GM23338 (cell line): ENCODE results near the gene AAMDC. TPM values are rescaled to one million over a fixed set of nuclear protein-coding genes. Genes with fewer than 3 reads are reported as not detected.

Source experiments
- ATAC-seq: fragments of 200-7000 bp; cut with Tn5 transposase; 3 replicates; pipeline ENCODE4 v1.9.1; 2020
- DNase-seq: peaks from one replicate; pipeline ENCODE4 v3.0.0-alpha.2; 2015; ENCODE audit warnings: low spot score
- H2AFZ ChIP-seq: fragments of 200-600 bp; sonication (generic); 2 replicates; pipeline ENCODE4 v1.8.0; 2016; ENCODE audit warnings: antibody characterized with exemption, mild to moderate bottlenecking, moderate library complexity
- H3F3A ChIP-seq: fragments of 200-600 bp; sonication (generic); replicated peaks from 2 replicates; pipeline ENCODE4 v1.8.0; 2017; ENCODE audit warnings: antibody characterized with exemption, mixed run types, low read depth
- H3K27ac ChIP-seq: fragments of 200-600 bp; sonication (generic); 2 replicates; pipeline ENCODE4 v1.6.1; 2016; ENCODE audit warnings: low read depth
- H3K27me3 ChIP-seq: fragments of 200-600 bp; sonication (generic); 2 replicates; pipeline ENCODE4 v1.8.0; 2016; ENCODE audit warnings: mild to moderate bottlenecking, mixed run types, moderate library complexity; ENCODE audit not compliant: insufficient read depth
- H3K36me3 ChIP-seq: fragments of 200-600 bp; sonication (generic); 2 replicates; pipeline ENCODE4 v1.8.0; 2016; ENCODE audit warnings: mild to moderate bottlenecking; ENCODE audit not compliant: insufficient read depth
- H3K4me1 ChIP-seq: fragments of 200-600 bp; sonication (generic); 2 replicates; pipeline ENCODE4 v1.8.0; 2016; ENCODE audit warnings: mild to moderate bottlenecking, moderate library complexity; ENCODE audit not compliant: insufficient read depth
- H3K4me2 ChIP-seq: fragments of 200-600 bp; sonication (generic); 2 replicates; pipeline ENCODE4 v1.7.1; 2017; ENCODE audit warnings: mixed run types
- H3K4me3 ChIP-seq: fragments of 200-600 bp; sonication (generic); 2 replicates; pipeline ENCODE4 v1.6.1; 2016; ENCODE audit warnings: mixed run types
- H3K79me2 ChIP-seq: fragments of 200-600 bp; sonication (generic); replicated peaks from 2 replicates; pipeline ENCODE4 v1.8.0; 2017; ENCODE audit warnings: mild to moderate bottlenecking; ENCODE audit not compliant: insufficient read depth
- H3K9me2 ChIP-seq: fragments of 200-600 bp; sonication (generic); 2 replicates; pipeline ENCODE4 v1.8.0; 2017; ENCODE audit not compliant: insufficient read depth
- H4K20me1 ChIP-seq: fragments of 200-600 bp; sonication (generic); replicated peaks from 2 replicates; pipeline ENCODE4 v1.8.0; 2017; ENCODE audit warnings: mild to moderate bottlenecking; ENCODE audit not compliant: insufficient read depth
- H3K27ac Mint-ChIP-seq: 2 replicates; pipeline ENCODE4 v1.8.0; 2020; ENCODE audit warnings: inconsistent platforms, mild to moderate bottlenecking, moderate library complexity, mixed read lengths
- H3K27me3 Mint-ChIP-seq: 3 replicates; pipeline ENCODE4 v1.8.0; 2022; ENCODE audit warnings: low read depth, mild to moderate bottlenecking, moderate library complexity, mixed read lengths, inconsistent platforms; ENCODE audit not compliant: insufficient read depth, poor library complexity
- H3K36me3 Mint-ChIP-seq: 3 replicates; pipeline ENCODE4 v1.8.0; 2021; ENCODE audit warnings: low read depth, mild to moderate bottlenecking, inconsistent platforms, moderate library complexity, mixed read lengths
- H3K4me1 Mint-ChIP-seq: 3 replicates; pipeline ENCODE4 v1.8.0; 2020; ENCODE audit warnings: mild to moderate bottlenecking, inconsistent platforms, mixed read lengths
- H3K4me3 Mint-ChIP-seq: 3 replicates; pipeline ENCODE4 v1.8.0; 2021; ENCODE audit warnings: moderate library complexity, mild to moderate bottlenecking, inconsistent platforms, mixed read lengths
- H3K9me3 Mint-ChIP-seq: 3 replicates; pipeline ENCODE4 v1.8.0; 2020; ENCODE audit warnings: moderate library complexity, mild to moderate bottlenecking, inconsistent platforms, mixed read lengths
- CREB1 ChIP-seq: fragments of 250-450 bp; sonication (Bioruptor Pico); IDR thresholded peaks from 2 replicates; pipeline ENCODE4 v1.5.0; 2020; ENCODE audit warnings: low read depth, mild to moderate bottlenecking, moderate library complexity
- EZH2 ChIP-seq: fragments of 200-600 bp; sonication (generic); IDR thresholded peaks from one replicate; pipeline ENCODE4 v1.8.0; 2017; ENCODE audit warnings: antibody characterized with exemption, mild to moderate bottlenecking, low read depth; ENCODE audit not compliant: unreplicated experiment
- EZH2phosphoT487 ChIP-seq: fragments of 200-600 bp; sonication (generic); IDR thresholded peaks from one replicate; pipeline ENCODE4 v1.8.1; 2018; ENCODE audit warnings: antibody characterized with exemption; ENCODE audit not compliant: unreplicated experiment
- JUNB ChIP-seq: IDR thresholded peaks from one replicate; pipeline ENCODE4 v1.6.1; 2016; ENCODE audit warnings: antibody characterized with exemption; ENCODE audit not compliant: unreplicated experiment
- NANOG ChIP-seq: IDR thresholded peaks from 2 replicates; pipeline ENCODE4 v1.6.1; 2016; ENCODE audit warnings: antibody characterized with exemption, borderline replicate concordance
- POLR2AphosphoS5 ChIP-seq: IDR thresholded peaks from 2 replicates; pipeline ENCODE4 v1.6.1; 2016; ENCODE audit warnings: antibody characterized with exemption, low read depth
- STAT1 ChIP-seq: IDR thresholded peaks from one replicate; pipeline ENCODE4 v1.6.1; 2016; ENCODE audit warnings: antibody characterized with exemption; ENCODE audit not compliant: unreplicated experiment
- ZNF114 ChIP-seq: fragments of 250-450 bp; sonication (Bioruptor Pico); IDR thresholded peaks from 2 replicates; pipeline ENCODE4 v1.5.0; 2020; ENCODE audit warnings: mild to moderate bottlenecking, moderate library complexity
- ZNF331 ChIP-seq: fragments of 250-450 bp; sonication (Bioruptor Pico); IDR thresholded peaks from 2 replicates; pipeline ENCODE4 v1.5.0; 2020; ENCODE audit warnings: low read depth, mild to moderate bottlenecking, moderate library complexity
- long read RNA-seq: library from polyadenylated mRNA; unstranded; transcript quantifications from one replicate; pipeline ENCODE4 v2.0.0, GENCODE V29; 2020; ENCODE audit not compliant: unreplicated experiment
- polyA plus RNA-seq: library from polyadenylated mRNA; unstranded; fragments of >200 nt; fragmentation: Nextera tagmentation; extraction: Ambion mirVana; gene quantifications from 2 replicates; pipeline ENCODE4 v1.2.1, GENCODE V29; 2016
- total RNA-seq: library from RNA; depleted of rRNA; stranded (reverse); fragments of >200 nt; shearing (Covaris generic); gene quantifications from 2 replicates; pipeline ENCODE4 v1.2.3, GENCODE V29; 2014; rRNA removed
- TF ChIP-seq, protein P1 (sequence below): IDR thresholded peaks from one replicate; pipeline ENCODE4 v1.6.1; 2018; ENCODE audit warnings: antibody characterized with exemption; ENCODE audit not compliant: unreplicated experiment
- TF ChIP-seq, protein P2 (sequence below): IDR thresholded peaks from 2 replicates; pipeline ENCODE4 v1.6.1; 2016; ENCODE audit warnings: antibody characterized with exemption
- TF ChIP-seq, protein P3 (sequence below): fragments of 250-450 bp; sonication (Bioruptor Pico); IDR thresholded peaks from 2 replicates; pipeline ENCODE4 v1.5.0; 2020; ENCODE audit warnings: mild to moderate bottlenecking, moderate library complexity
- TF ChIP-seq, protein P4 (sequence below), 2 experiments: fragments of 200-600 bp in 1 of 2; sonication (generic) in 1 of 2; conservative IDR thresholded peaks; 2 replicates each; pipeline versions ENCODE4 v1.5.1 to v1.6.1; 2016 to 2017; ENCODE audit warnings: antibody characterized with exemption in 2 of 2, low read depth in 2 of 2, mild to moderate bottlenecking in 2 of 2, moderate library complexity in 1 of 2

The AAMDC gene
- total RNA-seq (2.3 and 5.3 TPM in 2 replicates), polyA plus RNA-seq (39.1 and 50.2 TPM in 2 replicates)
- long read RNA-seq, transcript AAMDC-202 (4 exons, 531 nt): major isoform, 6 of 14 reads
- long read RNA-seq, partial matches to known transcripts: 0 of 14 reads
- long read RNA-seq, other reads (novel, unspliced or antisense): 6 of 14 reads

DNA sequence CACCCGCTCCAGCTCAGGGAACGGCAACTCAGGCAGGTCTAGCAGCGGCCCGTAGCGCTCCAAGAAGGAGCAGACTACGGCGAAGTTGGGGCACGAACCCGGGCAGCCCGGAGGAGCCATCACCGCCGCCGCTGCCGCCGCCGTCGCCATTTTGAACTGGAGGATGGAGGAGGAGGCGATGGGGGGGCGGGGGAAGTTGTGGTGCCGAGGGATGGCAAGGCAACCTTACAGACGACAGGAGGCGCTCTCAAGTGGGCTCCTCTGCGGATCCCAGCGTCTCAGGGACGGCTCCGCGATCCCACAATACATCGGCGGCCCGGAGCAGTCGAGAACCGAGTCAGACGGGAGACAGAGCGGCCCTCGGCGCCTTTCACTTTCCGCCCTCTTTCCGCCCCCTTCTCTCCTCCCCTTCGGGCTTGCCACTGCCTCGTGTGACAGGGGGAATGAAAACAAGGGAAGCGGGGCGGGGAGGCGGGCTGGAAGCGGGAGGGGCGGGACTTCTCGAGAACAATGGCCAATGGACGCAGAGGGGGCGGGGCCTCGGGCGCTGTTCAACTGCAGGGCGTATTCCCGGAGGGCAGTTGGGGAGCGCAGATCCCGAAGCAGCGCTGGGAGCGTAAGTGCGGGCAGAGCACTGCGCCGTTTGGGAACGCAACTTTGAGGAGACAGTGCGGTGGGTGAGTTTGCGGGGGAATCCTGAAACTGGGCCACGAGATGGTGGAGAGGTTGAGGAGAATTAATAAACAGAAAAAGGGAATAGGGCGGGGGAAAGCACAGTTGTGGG, at the start of gene AAMDC, which contains the start of gene RSF1:
Gene AAMDC, plus strand, starts transcription at position 580 of the 784 bp plus-strand sequence. CDS start 21,353 bp downstream, outside the sequence.
Gene RSF1, minus strand, starts transcription at position 158 of the 784 bp plus-strand sequence. Its CDS starts 8 bp downstream, at position 150.
- peak within 1 kb of the TSS; percentile 87 for H3K4me3 ChIP-seq
- H3F3A ChIP-seq: peaks cover 7% of the 10 kb centered on the region
- H3K4me1 ChIP-seq: peaks cover 29% of the 10 kb centered on the region
- peak within 1 kb of the TSS; percentile 93 for H3K27ac ChIP-seq
- no peaks in the 10 kb centered on the region for H3K9me2 ChIP-seq
- peak within 1 kb of the TSS; percentile 95 for H3K4me2 ChIP-seq
- H3K27ac Mint-ChIP-seq: peak within 1 kb of the TSS; percentile 97
- no peaks in the 10 kb centered on the region for H3K9me3 Mint-ChIP-seq
- peaks cover 31% of the 10 kb centered on the region for H4K20me1 ChIP-seq
- peaks cover 13% of the 10 kb centered on the region for H3K27me3 Mint-ChIP-seq
- TF ChIP-seq, protein P1, sequence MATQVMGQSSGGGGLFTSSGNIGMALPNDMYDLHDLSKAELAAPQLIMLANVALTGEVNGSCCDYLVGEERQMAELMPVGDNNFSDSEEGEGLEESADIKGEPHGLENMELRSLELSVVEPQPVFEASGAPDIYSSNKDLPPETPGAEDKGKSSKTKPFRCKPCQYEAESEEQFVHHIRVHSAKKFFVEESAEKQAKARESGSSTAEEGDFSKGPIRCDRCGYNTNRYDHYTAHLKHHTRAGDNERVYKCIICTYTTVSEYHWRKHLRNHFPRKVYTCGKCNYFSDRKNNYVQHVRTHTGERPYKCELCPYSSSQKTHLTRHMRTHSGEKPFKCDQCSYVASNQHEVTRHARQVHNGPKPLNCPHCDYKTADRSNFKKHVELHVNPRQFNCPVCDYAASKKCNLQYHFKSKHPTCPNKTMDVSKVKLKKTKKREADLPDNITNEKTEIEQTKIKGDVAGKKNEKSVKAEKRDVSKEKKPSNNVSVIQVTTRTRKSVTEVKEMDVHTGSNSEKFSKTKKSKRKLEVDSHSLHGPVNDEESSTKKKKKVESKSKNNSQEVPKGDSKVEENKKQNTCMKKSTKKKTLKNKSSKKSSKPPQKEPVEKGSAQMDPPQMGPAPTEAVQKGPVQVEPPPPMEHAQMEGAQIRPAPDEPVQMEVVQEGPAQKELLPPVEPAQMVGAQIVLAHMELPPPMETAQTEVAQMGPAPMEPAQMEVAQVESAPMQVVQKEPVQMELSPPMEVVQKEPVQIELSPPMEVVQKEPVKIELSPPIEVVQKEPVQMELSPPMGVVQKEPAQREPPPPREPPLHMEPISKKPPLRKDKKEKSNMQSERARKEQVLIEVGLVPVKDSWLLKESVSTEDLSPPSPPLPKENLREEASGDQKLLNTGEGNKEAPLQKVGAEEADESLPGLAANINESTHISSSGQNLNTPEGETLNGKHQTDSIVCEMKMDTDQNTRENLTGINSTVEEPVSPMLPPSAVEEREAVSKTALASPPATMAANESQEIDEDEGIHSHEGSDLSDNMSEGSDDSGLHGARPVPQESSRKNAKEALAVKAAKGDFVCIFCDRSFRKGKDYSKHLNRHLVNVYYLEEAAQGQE: peak; percentile 31
- TF ChIP-seq POLR2AphosphoS5: peak; percentile 89
- TF ChIP-seq, protein P2, sequence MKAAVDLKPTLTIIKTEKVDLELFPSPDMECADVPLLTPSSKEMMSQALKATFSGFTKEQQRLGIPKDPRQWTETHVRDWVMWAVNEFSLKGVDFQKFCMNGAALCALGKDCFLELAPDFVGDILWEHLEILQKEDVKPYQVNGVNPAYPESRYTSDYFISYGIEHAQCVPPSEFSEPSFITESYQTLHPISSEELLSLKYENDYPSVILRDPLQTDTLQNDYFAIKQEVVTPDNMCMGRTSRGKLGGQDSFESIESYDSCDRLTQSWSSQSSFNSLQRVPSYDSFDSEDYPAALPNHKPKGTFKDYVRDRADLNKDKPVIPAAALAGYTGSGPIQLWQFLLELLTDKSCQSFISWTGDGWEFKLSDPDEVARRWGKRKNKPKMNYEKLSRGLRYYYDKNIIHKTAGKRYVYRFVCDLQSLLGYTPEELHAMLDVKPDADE: no peak
- TF ChIP-seq ZNF114: no peak
- TF ChIP-seq CREB1 (CRISPR knock-in tag): no peak
- TF ChIP-seq, protein P3, sequence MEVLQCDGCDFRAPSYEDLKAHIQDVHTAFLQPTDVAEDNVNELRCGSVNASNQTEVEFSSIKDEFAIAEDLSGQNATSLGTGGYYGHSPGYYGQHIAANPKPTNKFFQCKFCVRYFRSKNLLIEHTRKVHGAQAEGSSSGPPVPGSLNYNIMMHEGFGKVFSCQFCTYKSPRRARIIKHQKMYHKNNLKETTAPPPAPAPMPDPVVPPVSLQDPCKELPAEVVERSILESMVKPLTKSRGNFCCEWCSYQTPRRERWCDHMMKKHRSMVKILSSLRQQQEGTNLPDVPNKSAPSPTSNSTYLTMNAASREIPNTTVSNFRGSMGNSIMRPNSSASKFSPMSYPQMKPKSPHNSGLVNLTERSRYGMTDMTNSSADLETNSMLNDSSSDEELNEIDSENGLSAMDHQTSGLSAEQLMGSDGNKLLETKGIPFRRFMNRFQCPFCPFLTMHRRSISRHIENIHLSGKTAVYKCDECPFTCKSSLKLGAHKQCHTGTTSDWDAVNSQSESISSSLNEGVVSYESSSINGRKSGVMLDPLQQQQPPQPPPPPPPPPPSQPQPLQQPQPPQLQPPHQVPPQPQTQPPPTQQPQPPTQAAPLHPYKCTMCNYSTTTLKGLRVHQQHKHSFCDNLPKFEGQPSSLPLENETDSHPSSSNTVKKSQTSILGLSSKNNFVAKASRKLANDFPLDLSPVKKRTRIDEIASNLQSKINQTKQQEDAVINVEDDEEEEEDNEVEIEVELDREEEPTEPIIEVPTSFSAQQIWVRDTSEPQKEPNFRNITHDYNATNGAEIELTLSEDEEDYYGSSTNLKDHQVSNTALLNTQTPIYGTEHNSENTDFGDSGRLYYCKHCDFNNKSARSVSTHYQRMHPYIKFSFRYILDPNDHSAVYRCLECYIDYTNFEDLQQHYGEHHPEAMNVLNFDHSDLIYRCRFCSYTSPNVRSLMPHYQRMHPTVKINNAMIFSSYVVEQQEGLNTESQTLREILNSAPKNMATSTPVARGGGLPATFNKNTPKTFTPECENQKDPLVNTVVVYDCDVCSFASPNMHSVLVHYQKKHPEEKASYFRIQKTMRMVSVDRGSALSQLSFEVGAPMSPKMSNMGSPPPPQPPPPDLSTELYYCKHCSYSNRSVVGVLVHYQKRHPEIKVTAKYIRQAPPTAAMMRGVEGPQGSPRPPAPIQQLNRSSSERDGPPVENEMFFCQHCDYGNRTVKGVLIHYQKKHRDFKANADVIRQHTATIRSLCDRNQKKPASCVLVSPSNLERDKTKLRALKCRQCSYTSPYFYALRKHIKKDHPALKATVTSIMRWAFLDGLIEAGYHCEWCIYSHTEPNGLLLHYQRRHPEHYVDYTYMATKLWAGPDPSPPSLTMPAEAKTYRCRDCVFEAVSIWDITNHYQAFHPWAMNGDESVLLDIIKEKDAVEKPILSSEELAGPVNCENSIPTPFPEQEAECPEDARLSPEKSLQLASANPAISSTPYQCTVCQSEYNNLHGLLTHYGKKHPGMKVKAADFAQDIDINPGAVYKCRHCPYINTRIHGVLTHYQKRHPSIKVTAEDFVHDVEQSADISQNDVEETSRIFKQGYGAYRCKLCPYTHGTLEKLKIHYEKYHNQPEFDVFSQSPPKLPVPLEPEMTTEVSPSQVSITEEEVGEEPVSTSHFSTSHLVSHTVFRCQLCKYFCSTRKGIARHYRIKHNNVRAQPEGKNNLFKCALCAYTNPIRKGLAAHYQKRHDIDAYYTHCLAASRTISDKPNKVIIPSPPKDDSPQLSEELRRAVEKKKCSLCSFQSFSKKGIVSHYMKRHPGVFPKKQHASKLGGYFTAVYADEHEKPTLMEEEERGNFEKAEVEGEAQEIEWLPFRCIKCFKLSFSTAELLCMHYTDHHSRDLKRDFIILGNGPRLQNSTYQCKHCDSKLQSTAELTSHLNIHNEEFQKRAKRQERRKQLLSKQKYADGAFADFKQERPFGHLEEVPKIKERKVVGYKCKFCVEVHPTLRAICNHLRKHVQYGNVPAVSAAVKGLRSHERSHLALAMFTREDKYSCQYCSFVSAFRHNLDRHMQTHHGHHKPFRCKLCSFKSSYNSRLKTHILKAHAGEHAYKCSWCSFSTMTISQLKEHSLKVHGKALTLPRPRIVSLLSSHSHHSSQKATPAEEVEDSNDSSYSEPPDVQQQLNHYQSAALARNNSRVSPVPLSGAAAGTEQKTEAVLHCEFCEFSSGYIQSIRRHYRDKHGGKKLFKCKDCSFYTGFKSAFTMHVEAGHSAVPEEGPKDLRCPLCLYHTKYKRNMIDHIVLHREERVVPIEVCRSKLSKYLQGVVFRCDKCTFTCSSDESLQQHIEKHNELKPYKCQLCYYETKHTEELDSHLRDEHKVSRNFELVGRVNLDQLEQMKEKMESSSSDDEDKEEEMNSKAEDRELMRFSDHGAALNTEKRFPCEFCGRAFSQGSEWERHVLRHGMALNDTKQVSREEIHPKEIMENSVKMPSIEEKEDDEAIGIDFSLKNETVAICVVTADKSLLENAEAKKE (CRISPR knock-in tag): no peak
- TF ChIP-seq ZNF331: no peak
- TF ChIP-seq JUNB: no peak
- TF ChIP-seq STAT1: no peak
- TF ChIP-seq EZH2: no peak
- TF ChIP-seq EZH2phosphoT487: no peak
- no peak for TF ChIP-seq NANOG
- TF ChIP-seq, protein P4, sequence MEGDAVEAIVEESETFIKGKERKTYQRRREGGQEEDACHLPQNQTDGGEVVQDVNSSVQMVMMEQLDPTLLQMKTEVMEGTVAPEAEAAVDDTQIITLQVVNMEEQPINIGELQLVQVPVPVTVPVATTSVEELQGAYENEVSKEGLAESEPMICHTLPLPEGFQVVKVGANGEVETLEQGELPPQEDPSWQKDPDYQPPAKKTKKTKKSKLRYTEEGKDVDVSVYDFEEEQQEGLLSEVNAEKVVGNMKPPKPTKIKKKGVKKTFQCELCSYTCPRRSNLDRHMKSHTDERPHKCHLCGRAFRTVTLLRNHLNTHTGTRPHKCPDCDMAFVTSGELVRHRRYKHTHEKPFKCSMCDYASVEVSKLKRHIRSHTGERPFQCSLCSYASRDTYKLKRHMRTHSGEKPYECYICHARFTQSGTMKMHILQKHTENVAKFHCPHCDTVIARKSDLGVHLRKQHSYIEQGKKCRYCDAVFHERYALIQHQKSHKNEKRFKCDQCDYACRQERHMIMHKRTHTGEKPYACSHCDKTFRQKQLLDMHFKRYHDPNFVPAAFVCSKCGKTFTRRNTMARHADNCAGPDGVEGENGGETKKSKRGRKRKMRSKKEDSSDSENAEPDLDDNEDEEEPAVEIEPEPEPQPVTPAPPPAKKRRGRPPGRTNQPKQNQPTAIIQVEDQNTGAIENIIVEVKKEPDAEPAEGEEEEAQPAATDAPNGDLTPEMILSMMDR (conservative IDR thresholded peaks at IDR 0.05; ENCODE audit: low read depth in 2 of 2): peak; percentile 43 to 77
- H2AFZ ChIP-seq: peak within 1 kb of the TSS; percentile 93
- DNase-seq (peak; percentile 98), ATAC-seq (peak; percentile 81)
- peaks cover 35% of the 10 kb centered on the region for H3K79me2 ChIP-seq
- H3K27me3 ChIP-seq: no peaks in the 10 kb centered on the region
- H3K36me3 ChIP-seq: no peaks in the 10 kb centered on the region
- peaks cover 6% of the 10 kb centered on the region for H3K36me3 Mint-ChIP-seq
- H3K4me3 Mint-ChIP-seq: peak within 1 kb of the TSS; percentile 96
- peaks cover 14% of the 10 kb centered on the region for H3K4me1 Mint-ChIP-seq
